MM.1S (cell line): ENCODE results near the gene NIPBL.

Source experiments
- DNase-seq: peaks from one replicate; pipeline ENCODE4 v3.0.0-alpha.2; 2015
- H2AFZ ChIP-seq: fragments of 300-600 bp; sonication (generic); 2 replicates; pipeline ENCODE4 v1.6.0; 2016; ENCODE audit warnings: antibody characterized with exemption, low read length
- H3F3A ChIP-seq: fragments of 300-600 bp; sonication (generic); 2 replicates; pipeline ENCODE4 v1.6.1; 2016; ENCODE audit warnings: mild to moderate bottlenecking, antibody characterized with exemption, low read length, moderate library complexity, mixed read lengths; ENCODE audit not compliant: insufficient read depth
- H3K27ac ChIP-seq: fragments of 300-600 bp; sonication (generic); 2 replicates; pipeline ENCODE4 v1.5.1; 2016; ENCODE audit warnings: mild to moderate bottlenecking, low read length
- H3K27me3 ChIP-seq: fragments of 300-600 bp; sonication (generic); replicated peaks from 2 replicates; pipeline ENCODE4 v1.6.0; 2016; ENCODE audit warnings: low read length; ENCODE audit not compliant: insufficient read depth
- H3K36me3 ChIP-seq: fragments of 300-600 bp; sonication (generic); replicated peaks from 2 replicates; pipeline ENCODE4 v1.6.1; 2016; ENCODE audit warnings: mild to moderate bottlenecking, low read length, mixed read lengths; ENCODE audit not compliant: insufficient read depth
- H3K4me1 ChIP-seq: fragments of 300-600 bp; sonication (generic); 2 replicates; pipeline ENCODE4 v1.6.1; 2016; ENCODE audit warnings: low read length, mixed read lengths
- H3K4me2 ChIP-seq: fragments of 300-600 bp; sonication (generic); 2 replicates; pipeline ENCODE4 v1.6.0; 2016; ENCODE audit warnings: low read depth, low read length
- H3K4me3 ChIP-seq: fragments of 300-600 bp; sonication (generic); 2 replicates; pipeline ENCODE4 v1.5.1; 2016; ENCODE audit warnings: low read length, mixed read lengths
- H3K79me2 ChIP-seq: fragments of 300-600 bp; sonication (generic); 2 replicates; pipeline ENCODE4 v1.6.1; 2016; ENCODE audit warnings: mixed run types, low read length, mixed read lengths
- H3K9ac ChIP-seq: fragments of 300-600 bp; sonication (generic); 2 replicates; pipeline ENCODE4 v1.6.1; 2016; ENCODE audit warnings: low read length, mixed read lengths
- H3K9me2 ChIP-seq: fragments of 300-600 bp; sonication (generic); replicated peaks from 2 replicates; pipeline ENCODE4 v1.6.1; 2016; ENCODE audit warnings: mild to moderate bottlenecking, low read length, mixed read lengths; ENCODE audit not compliant: insufficient read depth
- H3K9me3 ChIP-seq: fragments of 300-600 bp; sonication (generic); replicated peaks from 2 replicates; pipeline ENCODE4 v1.6.1; 2016; ENCODE audit warnings: mild to moderate bottlenecking, low read length, mixed read lengths; ENCODE audit not compliant: insufficient read depth
- H4K20me1 ChIP-seq: fragments of 300-600 bp; sonication (generic); 2 replicates; pipeline ENCODE4 v1.6.1; 2016; ENCODE audit warnings: mild to moderate bottlenecking, low read length, moderate library complexity, mixed read lengths; ENCODE audit not compliant: insufficient read depth
- CTCF ChIP-seq: fragments of 300-600 bp; sonication (generic); IDR thresholded peaks from 2 replicates; pipeline ENCODE4 v1.5.1; 2016; ENCODE audit warnings: antibody characterized with exemption, low read length, mixed read lengths
- EZH2 ChIP-seq: fragments of 300-600 bp; sonication (generic); optimal IDR thresholded peaks from 2 replicates; pipeline ENCODE3; 2017; ENCODE audit warnings: low read depth, mild to moderate bottlenecking, antibody characterized with exemption, low read length, mixed read lengths
- EZH2phosphoT487 ChIP-seq: fragments of 300-600 bp; sonication (generic); IDR thresholded peaks from 2 replicates; pipeline ENCODE4 v1.6.1; 2018; ENCODE audit warnings: antibody characterized with exemption, low read length

The NIPBL gene

GRCh38 chr5:37015795-37016666 lies 139.5 kb downstream of the NIPBL start:
- Histone ChIP-seq H3K4me1 (no peaks in the 10 kb centered on the region), H3K4me3 (no peak overlapping the region), H3K79me2 (no peaks in the 10 kb centered on the region), H3K4me2 (no peak overlapping the region), H3K9ac (no peak overlapping the region), H3K9me3 (no peaks in the 10 kb centered on the region), H3K9me2 (no peaks in the 10 kb centered on the region), H4K20me1 (no peaks in the 10 kb centered on the region), H3F3A (no peaks in the 10 kb centered on the region), H3K36me3 (peaks cover 16% of the 10 kb centered on the region; the same call in 1 of the 2 replicates), H2AFZ (no peak overlapping the region), H3K27me3 (no peaks in the 10 kb centered on the region), H3K27ac (no peak overlapping the region)
- DNase-seq: no peak
- no peak for TF ChIP-seq CTCF
- TF ChIP-seq EZH2: no peak

- no peaks in the 10 kb centered on the region for H3K27me3 ChIP-seq
- no peak for DNase-seq
- H2AFZ ChIP-seq: no peak overlapping the region
- no peak overlapping the region for H3K4me3 ChIP-seq
- H3K79me2 ChIP-seq: no peaks in the 10 kb centered on the region
- TF ChIP-seq EZH2phosphoT487: no peak
- no peak overlapping the region for H3K9ac ChIP-seq
- H3K4me1 ChIP-seq: no peaks in the 10 kb centered on the region
- 0 out of 2 replicates have a peak, but pooled peaks cover 14% of the 10 kb centered on the region for H3K36me3 ChIP-seq
- no peak overlapping the region for H3K4me2 ChIP-seq
- no peak overlapping the region for H3K27ac ChIP-seq
- H3F3A ChIP-seq: no peaks in the 10 kb centered on the region
- no peaks in the 10 kb centered on the region for H3K9me3 ChIP-seq
- H3K9me2 ChIP-seq: no peaks in the 10 kb centered on the region
- peaks cover 3% of the 10 kb centered on the region; the same call in 1 of the 2 replicates for H4K20me1 ChIP-seq
Measured at GRCh38 chr5:37028910-37029309, 152.3 kb downstream of the NIPBL start.

GRCh38 chr5:37029436-37029835 lies 152.9 kb downstream of the NIPBL start:
- no peak for TF ChIP-seq CTCF
- no peak for TF ChIP-seq EZH2phosphoT487
- TF ChIP-seq EZH2: no peak
- H3K36me3 ChIP-seq: 0 out of 2 replicates have a peak, but pooled peaks cover 14% of the 10 kb centered on the region

GRCh38 chr5:37034955-37035354 lies 158.4 kb downstream of the NIPBL start:
- no peak for TF ChIP-seq EZH2
- no peak for TF ChIP-seq EZH2phosphoT487
- TF ChIP-seq CTCF: no peak
- Histone ChIP-seq H3K4me2 (no peak overlapping the region), H3K4me3 (no peak overlapping the region), H3K27me3 (no peaks in the 10 kb centered on the region), H3K79me2 (no peaks in the 10 kb centered on the region), H2AFZ (no peak overlapping the region), H4K20me1 (no peaks in the 10 kb centered on the region), H3K9me3 (no peaks in the 10 kb centered on the region), H3K9ac (no peak overlapping the region), H3K4me1 (no peaks in the 10 kb centered on the region), H3F3A (no peaks in the 10 kb centered on the region), H3K9me2 (no peaks in the 10 kb centered on the region), H3K27ac (no peak overlapping the region), H3K36me3 (no peaks in the 10 kb centered on the region)
- DNase-seq: no peak

More at GRCh38 chr5:37029436-37029835, 152.9 kb downstream of the NIPBL start:
- no peak overlapping the region for H3K4me3 ChIP-seq
- H3K27ac ChIP-seq: no peak overlapping the region
- no peaks in the 10 kb centered on the region for H3K79me2 ChIP-seq
- H3K4me2 ChIP-seq: no peak overlapping the region
- no peak overlapping the region for H2AFZ ChIP-seq
- no peak for DNase-seq
- no peaks in the 10 kb centered on the region for H3K4me1 ChIP-seq
- H3K9me2 ChIP-seq: no peaks in the 10 kb centered on the region
- no peak overlapping the region for H3K9ac ChIP-seq
- H4K20me1 ChIP-seq: peaks cover 3% of the 10 kb centered on the region; the same call in 1 of the 2 replicates
- no peaks in the 10 kb centered on the region for H3F3A ChIP-seq
- H3K27me3 ChIP-seq: no peaks in the 10 kb centered on the region
- H3K9me3 ChIP-seq: no peaks in the 10 kb centered on the region
